GM13977 (cell line): Measurements from ENCODE around the gene ZNF664.

Experiments used
- DNase-seq: peaks from one replicate; pipeline ENCODE4 v3.0.0; 2012; ENCODE audit warnings: low spot score
- CTCF ChIP-seq: IDR thresholded peaks from 2 replicates; pipeline ENCODE4 v1.5.1; 2012; ENCODE audit warnings: mild to moderate bottlenecking, control low read depth; ENCODE audit not compliant: insufficient read depth; ENCODE audit errors: extremely low read depth, missing control alignments
- in situ Hi-C: fragments of 300-500 bp; cut with MboI; formaldehyde crosslinking; loops from one replicate; pipeline ENCODE4 v1.12.0; 2022; ENCODE audit warnings: low sequenced_read_pairs, low pct_unique_long_range_greater_than_20kb, mixed read lengths, inconsistent platforms; ENCODE audit not compliant: unreplicated experiment

The ZNF664 gene

GRCh38 chr12:123957196-123957595, 15.8 kb upstream of the ZNF664 start:
- in situ Hi-C loops = no loop called here
- DNase-seq = no peak
- TF ChIP-seq CTCF = no peak

GRCh38 chr12:123958462-123958861, 14.6 kb upstream of the ZNF664 start:
- in situ Hi-C loops = no loop called here
- no peak for DNase-seq

DNA sequence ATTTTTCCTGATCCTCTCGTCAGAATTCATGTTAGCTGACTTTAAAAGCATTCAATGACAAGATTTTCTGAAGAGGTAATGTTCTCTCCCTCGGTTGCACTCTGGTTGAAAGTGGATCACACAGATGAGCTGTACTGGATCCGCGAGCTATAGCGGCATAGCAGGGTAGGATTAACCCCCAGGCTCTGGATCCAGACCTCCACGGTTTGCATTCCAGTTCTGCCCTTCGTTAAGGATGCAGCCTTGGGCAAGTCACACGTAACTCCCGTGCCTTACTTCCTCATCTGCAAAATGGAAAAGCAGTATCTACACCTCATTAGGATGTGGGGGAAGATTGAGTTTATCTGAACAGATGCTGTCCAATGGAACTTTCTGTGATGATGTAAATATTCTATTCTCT, 14.1 kb upstream of the ZNF664 start:
- no peak for TF ChIP-seq CTCF
- no peak for DNase-seq
- in situ Hi-C loops = no loop called here

More at GRCh38 chr12:123958462-123958861, 14.6 kb upstream of the ZNF664 start:
- no peak for TF ChIP-seq CTCF

- in situ Hi-C loops = no loop called here
- no peak for DNase-seq
- TF ChIP-seq CTCF = no peak
These were observed 12.8 kb upstream of the ZNF664 start for GRCh38 chr12:123960029-123960735.

DNA sequence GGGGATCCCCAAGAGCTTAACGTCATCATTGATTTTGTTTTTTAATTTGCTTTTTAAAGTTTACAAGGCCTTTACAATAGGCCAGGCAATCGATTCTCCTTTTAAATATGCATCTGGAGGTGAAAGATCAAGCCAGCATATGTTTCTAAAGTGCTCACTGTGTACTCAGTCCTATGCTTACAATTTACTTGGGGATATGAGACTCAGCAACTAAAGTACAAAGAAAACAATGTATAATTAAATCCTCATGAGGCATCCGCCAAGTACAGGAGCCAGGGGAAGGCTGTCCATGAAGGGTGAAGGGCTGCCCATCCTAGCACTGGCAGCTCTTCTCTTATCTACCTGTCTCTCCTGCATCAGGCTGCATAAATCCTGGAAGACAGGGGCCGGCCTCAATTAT, 12.2 kb upstream of the ZNF664 start:
- TF ChIP-seq CTCF = no peak
- in situ Hi-C loops = no loop called here
- no peak for DNase-seq

DNA sequence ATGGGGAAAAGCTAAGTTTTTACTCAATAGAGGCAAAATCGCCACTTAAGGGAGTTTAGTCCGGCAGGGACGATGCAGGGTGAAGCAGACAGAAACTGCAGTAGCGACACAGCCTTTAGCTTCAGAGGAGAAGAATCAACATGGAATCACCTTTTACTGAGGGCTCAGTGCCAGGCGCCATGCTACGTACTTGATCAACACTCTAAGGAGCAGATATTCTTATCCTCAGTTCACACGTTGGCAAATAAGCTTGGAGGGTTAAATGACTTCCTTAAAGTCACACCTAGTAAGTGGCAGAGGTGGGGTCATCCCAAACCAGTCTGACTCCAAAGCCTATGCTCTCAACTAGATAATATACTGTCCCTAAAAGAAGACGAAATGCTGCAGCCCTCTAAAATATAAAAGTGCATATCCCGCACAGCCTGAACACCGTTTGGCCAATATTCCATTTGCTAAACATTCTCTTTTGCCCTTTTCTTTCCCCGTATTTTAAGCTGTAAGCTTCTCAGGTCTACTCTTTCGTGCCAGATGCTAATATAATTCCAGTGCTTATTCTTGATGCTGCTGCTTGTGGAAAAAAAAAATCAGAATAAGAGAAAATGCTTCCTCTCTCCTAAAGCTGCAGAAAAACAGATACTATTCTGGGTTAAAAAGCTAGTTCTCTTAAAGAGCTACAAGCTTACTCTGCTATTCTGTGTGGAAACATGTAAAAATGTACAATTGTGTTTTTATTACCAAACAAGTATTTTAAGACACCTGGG, 11.2 kb upstream of the ZNF664 start:
- in situ Hi-C loops = no loop called here
- DNase-seq = no peak
- no peak for TF ChIP-seq CTCF
